A549 treated with DMSO at 1 μM for 4 hours (cell line): Measurements from ENCODE around the gene PRKACA. TPM values are rescaled to one million over a fixed set of nuclear protein-coding genes. Genes with fewer than 3 reads are reported as not detected.

Experiments used
- total RNA-seq: library from RNA; stranded (reverse); fragments of 200-300 nt; extraction: Qiagen RNA extraction; gene quantifications from 5 replicates; pipeline ENCODE4 v1.2.3, GENCODE V29; 2022; ENCODE audit warnings: low read depth

Gene PRKACA
- 33.2 to 37.4 TPM (median 37.2 TPM) in 5 replicates for total RNA-seq

DNA sequence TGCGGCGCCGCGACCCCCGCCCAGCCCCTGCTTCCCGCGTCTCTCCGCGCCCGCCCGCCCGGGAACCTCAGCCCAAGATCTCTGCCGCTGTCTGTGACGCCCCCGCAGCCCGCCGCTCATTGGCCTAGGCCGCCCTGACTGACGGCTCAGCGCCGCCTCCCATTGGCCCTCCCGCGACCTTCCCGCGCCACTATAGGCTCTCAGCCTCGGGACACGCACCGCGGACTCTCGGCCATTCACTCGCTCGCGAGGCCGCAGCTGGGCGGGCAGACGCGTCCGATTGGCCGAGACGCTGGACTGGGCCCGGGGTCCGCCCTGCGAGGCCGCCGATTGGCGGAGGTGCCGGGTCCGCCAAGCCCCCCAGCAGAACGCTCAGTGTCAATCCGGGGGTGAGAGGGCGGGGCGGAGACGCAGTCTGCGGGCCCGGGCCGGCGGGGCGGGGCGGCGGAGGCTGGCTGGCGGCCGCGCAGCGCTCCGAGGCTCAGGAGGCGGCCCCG is at the start of gene PRKACA:
TSS of gene PRKACA (minus strand) at position 95 of the 497 bp plus-strand sequence. CDS start 215 bp downstream, outside the sequence.

DNA sequence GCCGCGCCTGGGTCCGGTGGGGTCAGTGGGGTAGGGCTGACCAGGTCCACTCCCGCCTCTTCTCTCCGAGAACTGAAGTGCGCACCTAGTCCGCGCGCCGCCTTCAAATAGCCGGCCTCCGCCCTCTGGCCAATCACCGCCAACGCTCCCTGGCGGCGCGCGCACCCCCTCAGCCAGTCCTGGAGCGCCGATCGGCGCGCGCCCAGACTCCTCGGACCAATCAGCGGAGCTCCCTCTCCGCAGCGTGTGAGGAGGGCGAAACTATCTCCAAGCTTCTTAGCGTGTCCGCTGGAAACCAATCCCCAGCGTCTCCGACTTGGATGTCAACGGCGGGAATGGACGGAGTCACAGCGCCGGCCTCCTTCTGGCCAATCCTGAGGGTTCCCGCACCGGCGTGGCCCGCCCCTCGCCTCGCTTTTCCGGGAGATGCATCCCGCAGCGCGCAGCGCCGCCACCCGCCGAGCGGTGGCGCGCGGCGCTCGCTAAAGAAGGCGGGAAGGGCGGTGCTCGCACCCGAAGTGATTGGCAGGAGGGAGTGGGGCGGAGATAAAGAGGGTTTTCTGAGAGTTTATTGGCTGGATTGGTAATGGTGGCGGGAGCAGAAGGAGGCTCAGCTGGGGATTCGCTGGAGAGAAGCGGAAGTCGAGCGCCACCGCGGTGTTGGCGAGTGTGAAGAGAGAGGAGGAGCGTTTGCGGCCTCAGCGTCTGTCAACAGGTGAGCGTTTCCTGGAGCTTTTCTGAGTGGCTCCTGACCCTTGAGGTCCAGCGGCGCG is 19.1 kb upstream of the PRKACA start, which contains the start of gene ASF1B:
TSS of gene ASF1B (minus strand) at position 81 of the 773 bp plus-strand sequence. CDS start 133 bp downstream, outside the sequence.

GRCh38 chr19:14090509-14091080 is 27.0 kb downstream of the PRKACA start, which contains the start of gene SAMD1:
Gene SAMD1 (minus strand): TSS chr19:14090751.

GRCh38 chr19:14085309-14085995 is 32.1 kb downstream of the PRKACA start, which contains the start of gene C19orf67:
Gene C19orf67 (minus strand): TSS chr19:14085783. CDS start chr19:14085627, 156 bp downstream.

DNA sequence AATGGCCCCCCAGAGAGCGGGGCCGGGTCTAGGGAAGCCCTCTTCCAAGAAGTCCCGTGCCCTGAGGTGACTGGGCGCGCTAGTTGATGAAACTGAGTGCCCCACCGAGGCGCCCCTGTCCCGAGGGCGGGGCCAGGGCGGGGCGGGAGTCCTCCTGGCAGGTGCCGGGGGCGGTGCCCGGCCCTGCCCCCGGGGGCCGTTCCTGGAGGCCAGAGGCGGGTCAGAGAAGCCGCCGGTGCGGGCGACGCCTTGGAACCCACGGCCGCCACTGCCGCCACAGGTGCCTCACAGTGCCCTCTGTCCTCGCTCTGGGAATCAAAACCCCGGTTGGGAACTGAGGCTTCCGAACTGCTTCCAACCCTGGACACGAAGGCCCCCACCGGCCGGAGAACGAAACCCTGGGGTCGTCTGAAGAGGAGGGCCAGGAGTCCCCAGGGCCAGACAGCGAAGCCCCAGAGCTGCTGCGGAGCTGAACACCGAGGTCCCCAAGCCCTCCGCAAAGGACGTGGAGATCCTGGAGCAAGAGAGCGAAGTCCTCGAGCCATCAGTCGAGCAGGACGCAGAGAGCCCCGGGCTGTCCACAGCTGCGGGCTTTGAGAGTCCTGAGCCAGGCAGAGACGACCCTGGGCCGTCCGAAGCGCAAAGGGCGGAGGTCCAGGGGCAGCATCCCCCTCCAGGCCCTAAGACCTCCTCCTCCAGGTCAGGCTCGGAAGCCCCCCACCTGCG is 44.9 kb downstream of the PRKACA start, which contains the start of gene MISP3:
TSS of gene MISP3 (plus strand) at position 252 of the 726 bp plus-strand sequence. CDS start 524 bp downstream, outside the sequence.

DNA sequence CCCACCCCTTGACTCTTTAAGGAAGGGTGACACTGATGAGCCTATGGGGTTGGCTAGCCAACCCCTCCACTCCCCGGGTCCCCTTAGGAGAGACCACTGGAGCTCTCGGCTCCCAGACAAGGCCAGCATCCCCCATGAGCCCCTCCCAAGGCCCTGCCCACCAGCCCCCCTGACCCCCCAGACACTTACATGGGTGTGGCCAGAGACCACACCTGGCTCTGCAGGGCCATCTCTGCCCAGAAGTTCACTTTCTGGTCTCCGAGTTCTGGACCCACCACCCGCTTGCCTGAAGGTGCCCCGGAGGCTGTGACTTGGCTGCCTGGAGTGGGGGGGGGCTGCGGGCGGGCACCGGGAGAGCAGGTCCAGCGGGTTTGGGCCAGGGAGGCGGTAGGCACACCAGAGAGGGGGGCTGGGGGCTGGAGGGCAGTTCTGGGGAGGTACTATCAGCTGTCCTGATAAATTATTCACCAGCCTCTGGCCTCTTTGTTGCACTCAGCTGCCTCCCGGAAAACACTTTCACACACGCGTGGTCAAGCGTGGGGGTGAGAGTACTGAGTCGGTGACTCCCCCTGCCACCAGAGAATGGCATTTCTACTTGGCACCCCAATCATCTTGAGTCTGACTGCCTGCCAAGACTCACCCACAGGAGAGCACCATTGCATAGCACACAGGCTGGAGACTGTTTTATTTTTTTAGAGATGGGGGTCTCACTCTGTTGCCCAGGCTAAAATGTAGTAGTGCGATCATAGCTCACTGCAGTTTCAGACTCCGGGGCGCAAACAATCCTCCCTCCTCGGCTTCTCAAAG is 55.6 kb downstream of the PRKACA start, which contains the start of gene PALM3:
TSS of gene PALM3 (minus strand) at position 326 of the 807 bp plus-strand sequence. CDS start at position 230, 96 bp downstream.

Other genes starting within 250 kb of the PRKACA start
- gene NANOS3, start 240.6 kb downstream of the PRKACA start, total RNA-seq: 2.8 to 4.3 TPM (median 3.3 TPM) in 5 replicates
- 0.27 to 0.42 TPM (median 0.32 TPM) in 4 of 5 replicates, not detected in the other for gene BRME1, start 211.6 kb downstream of the PRKACA start, total RNA-seq
- gene CC2D1A, start 211.6 kb downstream of the PRKACA start, total RNA-seq: 7.5 to 12.5 TPM (median 10.5 TPM) in 5 replicates
- gene PODNL1, start 179.3 kb downstream of the PRKACA start, total RNA-seq: 1.0 to 1.5 TPM (median 1.4 TPM) in 5 replicates
- gene DCAF15, start 165.3 kb downstream of the PRKACA start, total RNA-seq: 18.0 to 22.4 TPM (median 18.5 TPM) in 5 replicates
- 4.2 to 7.2 TPM (median 5.7 TPM) in 5 replicates for gene RFX1, start 111.4 kb downstream of the PRKACA start, total RNA-seq
- not detected in 5 replicates for gene RLN3, start 89.6 kb downstream of the PRKACA start, total RNA-seq
- gene IL27RA, start 86.0 kb downstream of the PRKACA start, total RNA-seq: 9.0 to 12.6 TPM (median 11.6 TPM) in 5 replicates
- 1.8 to 2.5 TPM (median 2.0 TPM) in 5 replicates for gene PALM3, start 55.7 kb downstream of the PRKACA start, total RNA-seq
- gene MISP3, start 45.0 kb downstream of the PRKACA start, total RNA-seq: 3.4 to 3.6 TPM (median 3.6 TPM) in 5 replicates
- not detected in 5 replicates for gene C19orf67, start 32.0 kb downstream of the PRKACA start, total RNA-seq
- gene SAMD1, start 27.0 kb downstream of the PRKACA start, total RNA-seq: 32.8 to 49.0 TPM (median 43.8 TPM) in 5 replicates
- 30.6 to 36.4 TPM (median 33.9 TPM) in 5 replicates for gene ASF1B, start 18.8 kb upstream of the PRKACA start, total RNA-seq
- 2.2 to 3.6 TPM (median 3.3 TPM) in 5 replicates for gene ADGRL1, start 88.4 kb upstream of the PRKACA start, total RNA-seq